Epithelial cell of alveolus of lung (primary cell): ENCODE measurements around the gene TMEM271. TPM values are rescaled to one million over a fixed set of nuclear protein-coding genes. Genes with fewer than 3 reads are reported as not detected.

ENCODE experiments used
- total RNA-seq: library from RNA; depleted of rRNA; stranded (reverse); fragments of >200 nt; gene quantifications from 2 replicates; pipeline ENCODE4 v1.2.1, GENCODE V29; 2015

Gene TMEM271, protein sequence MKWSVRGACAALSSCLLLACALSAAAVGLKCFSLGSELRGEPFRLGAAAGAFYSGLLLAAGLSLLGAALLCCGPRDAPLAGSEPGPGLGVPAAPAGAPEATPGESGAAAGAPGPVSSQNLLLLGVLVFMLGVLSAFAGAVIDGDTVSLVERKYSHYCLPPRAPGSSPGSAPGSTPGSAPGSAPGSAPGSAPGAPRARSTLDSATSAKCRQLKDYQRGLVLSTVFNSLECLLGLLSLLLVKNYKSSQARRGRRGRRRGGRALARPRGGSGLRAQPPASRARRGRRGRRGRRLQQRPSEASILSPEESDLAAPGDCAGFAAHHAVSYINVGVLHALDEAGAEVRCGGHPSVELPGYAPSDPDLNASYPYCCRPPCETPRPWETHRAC
- not detected in 2 replicates for total RNA-seq

DNA sequence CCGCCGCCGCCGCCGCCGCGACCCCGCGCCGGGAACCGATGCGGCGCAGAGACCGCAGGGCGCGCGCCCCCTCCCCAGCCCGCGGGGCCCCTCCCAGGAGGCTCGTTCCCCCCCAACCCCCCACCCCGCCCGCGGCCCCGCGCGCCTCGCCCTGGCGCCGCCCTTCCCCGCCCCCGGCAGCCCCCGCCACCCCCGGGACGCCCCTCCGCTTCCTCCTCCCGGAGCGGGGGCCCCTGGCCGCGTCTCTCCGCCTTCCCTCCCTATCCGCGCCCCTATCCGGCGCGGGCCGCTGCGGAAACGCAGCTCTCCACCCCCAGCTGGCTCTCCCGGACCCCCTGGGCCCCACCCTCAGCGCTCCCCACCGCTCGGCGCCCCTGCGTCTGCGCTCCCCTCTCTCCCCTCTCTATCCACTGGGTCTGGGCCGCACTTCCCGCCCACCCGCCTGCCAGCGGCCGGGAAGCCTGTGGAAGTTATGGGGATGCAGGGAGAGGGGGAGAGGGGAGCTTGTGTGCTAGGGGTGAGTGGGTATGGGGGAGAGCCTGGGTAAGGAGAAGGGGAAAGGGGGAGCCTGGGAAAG lies at the start of gene TMEM271:
Gene TMEM271 (minus strand): TSS at position 51 of the 577 bp plus-strand sequence. CDS start 233 bp downstream, outside the sequence.

GRCh38 chr4:624705-625590 lies 48.9 kb upstream of the TMEM271 start, which contains the start of gene PDE6B:
Gene PDE6B (plus strand): TSS chr4:625573. CDS start chr4:625627, 54 bp downstream.

Other genes with a start within 250 kb of the TMEM271 start
- 3.0 and 8.5 TPM in 2 replicates for gene ZNF141, start 238.5 kb downstream of the TMEM271 start, total RNA-seq
- gene ZNF721, start 77.1 kb downstream of the TMEM271 start, total RNA-seq: 11.0 and 13.3 TPM in 2 replicates
- gene PIGG, start 77.1 kb downstream of the TMEM271 start, total RNA-seq: 25.5 and 32.9 TPM in 2 replicates
- under 0.01 and 1.8 TPM in 2 replicates for gene PDE6B, start 49.3 kb upstream of the TMEM271 start, total RNA-seq
- gene ATP5ME, start 98.0 kb upstream of the TMEM271 start, total RNA-seq: 74.6 and 179 TPM in 2 replicates
- gene MYL5, start 98.2 kb upstream of the TMEM271 start, total RNA-seq: 2.1 and 7.5 TPM in 2 replicates
- 4.6 and 12.5 TPM in 2 replicates for gene SLC49A3, start 112.9 kb upstream of the TMEM271 start, total RNA-seq
- 30.6 and 49.3 TPM in 2 replicates for gene PCGF3, start 129.5 kb upstream of the TMEM271 start, total RNA-seq
- 0.24 TPM in 1 of 2 replicates, not detected in the other for gene CPLX1, start 249.8 kb upstream of the TMEM271 start, total RNA-seq